ENCODE measurements around the gene AQP12A.

AQP12A gene

DNA sequence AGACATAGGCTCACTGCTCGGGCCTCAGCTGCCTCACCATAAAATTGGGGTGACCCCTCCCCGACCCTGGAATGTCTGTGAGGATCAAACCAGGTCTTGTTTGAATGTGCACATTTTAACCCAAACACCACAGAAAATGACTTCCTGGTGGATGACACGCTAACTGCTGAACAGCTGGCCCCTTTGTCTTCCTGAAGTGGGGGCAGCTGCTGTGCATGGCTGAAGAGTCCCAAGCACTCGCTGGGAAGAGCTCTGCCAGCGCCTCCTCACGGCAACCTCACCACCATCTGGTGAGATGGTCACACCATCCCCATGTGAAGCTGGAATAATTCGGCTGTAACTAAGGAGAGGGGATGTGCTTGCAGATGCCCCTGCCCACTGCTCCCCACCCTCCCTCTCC lies 34.0 kb downstream of the AQP12A start:
- no peak for DNase-seq

DNA sequence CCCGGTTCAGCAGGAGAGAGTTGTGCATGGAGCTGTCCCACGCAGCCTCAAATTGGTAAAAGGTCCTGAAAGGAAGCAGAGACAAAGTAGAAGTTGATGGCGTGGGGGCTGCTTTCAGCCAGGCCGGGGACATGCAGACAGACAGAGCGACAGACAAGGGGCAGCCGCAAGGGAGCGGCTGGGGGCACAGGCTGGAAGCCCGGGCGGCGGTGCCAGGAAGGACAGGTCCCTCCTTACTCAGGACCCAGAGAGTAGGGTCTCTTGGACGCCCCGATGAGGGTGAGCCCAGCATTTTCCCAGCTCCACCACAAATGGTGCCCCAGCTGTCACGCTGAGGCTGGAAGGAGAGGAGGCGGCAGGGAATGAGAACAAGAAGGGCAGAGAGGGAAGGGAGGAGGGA lies 35.2 kb downstream of the AQP12A start:
- no peak for DNase-seq

GRCh38 chr2:240727439-240727838 lies 35.8 kb downstream of the AQP12A start:
- no peak for DNase-seq

GRCh38 chr2:240727913-240728312 lies 36.2 kb downstream of the AQP12A start:
- no peak for DNase-seq

GRCh38 chr2:240728361-240728760 lies 36.7 kb downstream of the AQP12A start:
- DNase-seq: no peak

DNA sequence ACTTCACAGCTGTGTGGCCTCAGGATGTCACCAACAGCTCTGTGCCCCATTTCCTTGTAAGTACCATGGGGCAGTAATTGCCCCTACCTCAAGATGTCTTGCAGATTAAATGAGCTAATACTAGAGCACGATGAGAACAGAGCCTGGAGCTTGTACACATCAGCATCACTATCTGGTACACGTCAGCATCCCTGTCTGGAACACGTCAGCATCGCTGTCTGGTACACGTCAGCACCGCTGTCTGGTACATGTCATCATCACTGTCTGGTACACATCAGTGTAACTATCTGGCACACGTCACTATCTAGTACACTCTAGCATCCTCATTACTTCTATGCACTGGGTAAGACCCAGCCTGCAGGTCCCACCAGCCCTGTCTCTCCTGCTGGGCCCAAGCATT lies 37.2 kb downstream of the AQP12A start:
- no peak for DNase-seq

GRCh38 chr2:240730501-240731177 lies 39.0 kb downstream of the AQP12A start:
- no peak for DNase-seq

- DNase-seq: no peak
Measured at GRCh38 chr2:240731178-240731545, 39.5 kb downstream of the AQP12A start.

GRCh38 chr2:240732184-240732583 lies 40.5 kb downstream of the AQP12A start:
- DNase-seq: no peak

GRCh38 chr2:240732911-240733622 lies 41.4 kb downstream of the AQP12A start:
- DNase-seq: no peak

- DNase-seq: no peak
Measured at GRCh38 chr2:240733803-240734495, 42.3 kb downstream of the AQP12A start.

DNA sequence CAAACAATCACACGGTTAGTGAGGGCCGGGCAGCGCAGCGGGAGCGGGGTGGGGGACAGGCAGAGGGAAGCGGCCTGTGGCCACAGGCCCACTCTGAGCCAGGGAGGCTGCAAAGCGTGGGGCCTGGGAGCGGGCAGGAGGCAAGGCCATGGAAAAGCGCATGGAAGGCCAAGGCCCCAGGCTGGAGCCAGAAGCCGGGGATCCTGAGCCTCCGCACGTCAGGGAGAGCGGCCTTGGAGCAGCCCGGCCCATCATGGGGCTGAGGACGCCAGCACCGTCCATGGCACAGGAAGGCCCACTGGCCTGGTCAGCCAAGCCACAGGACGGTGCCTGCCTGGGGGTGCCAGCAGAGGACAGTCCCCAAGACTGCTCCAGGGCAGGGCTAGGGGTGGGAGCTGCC lies 43.1 kb downstream of the AQP12A start:
- no peak for DNase-seq

DNA sequence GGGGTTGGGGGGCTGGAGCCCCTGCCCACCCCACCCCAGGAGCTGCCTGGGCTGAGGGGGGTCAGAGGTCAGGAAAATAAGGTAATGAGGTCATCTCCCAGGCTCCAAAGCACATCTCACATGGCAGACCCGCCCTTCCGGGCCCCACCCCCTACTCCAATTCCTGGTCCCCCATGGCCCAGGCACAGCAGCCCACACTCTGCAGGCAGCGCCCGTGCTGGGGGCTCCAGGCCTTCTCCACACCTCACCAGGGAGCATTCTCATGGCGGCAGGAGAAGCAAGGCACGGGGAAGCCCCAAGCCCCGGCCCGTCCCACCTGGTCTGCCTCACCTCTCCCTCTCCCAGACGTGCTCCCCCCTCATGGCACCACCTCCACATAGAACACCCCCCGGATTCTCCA lies 43.8 kb downstream of the AQP12A start:
- DNase-seq: no peak

- no peak for DNase-seq
Measured at GRCh38 chr2:240736281-240737250, 44.9 kb downstream of the AQP12A start.

GRCh38 chr2:240737512-240737911 lies 45.8 kb downstream of the AQP12A start:
- no peak for DNase-seq

DNA sequence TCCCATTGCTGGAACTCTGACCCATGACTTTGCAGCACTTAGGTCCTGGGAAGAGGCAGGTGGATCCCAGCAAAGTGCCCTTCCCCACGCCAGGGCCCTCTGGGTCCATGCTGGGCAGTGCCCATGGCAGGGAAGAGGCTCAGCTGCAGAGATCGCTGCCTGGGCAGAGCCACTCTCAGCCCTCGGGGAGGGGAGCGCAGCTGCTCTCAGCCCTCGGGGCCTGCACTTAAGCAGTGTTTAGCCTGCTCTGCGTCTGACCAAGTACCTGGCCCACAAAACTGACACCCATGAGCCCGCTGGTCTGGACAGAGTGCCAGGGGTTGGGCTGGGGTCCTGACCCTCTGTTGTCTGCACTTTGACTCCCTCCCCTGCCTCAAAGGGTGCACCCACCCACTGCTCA lies 46.3 kb downstream of the AQP12A start:
- no peak for DNase-seq

- peak; percentile 40 for DNase-seq
Measured at GRCh38 chr2:240739797-240740196, 48.1 kb downstream of the AQP12A start.

GRCh38 chr2:240741091-240741490 lies 49.4 kb downstream of the AQP12A start:
- DNase-seq: no peak

DNA sequence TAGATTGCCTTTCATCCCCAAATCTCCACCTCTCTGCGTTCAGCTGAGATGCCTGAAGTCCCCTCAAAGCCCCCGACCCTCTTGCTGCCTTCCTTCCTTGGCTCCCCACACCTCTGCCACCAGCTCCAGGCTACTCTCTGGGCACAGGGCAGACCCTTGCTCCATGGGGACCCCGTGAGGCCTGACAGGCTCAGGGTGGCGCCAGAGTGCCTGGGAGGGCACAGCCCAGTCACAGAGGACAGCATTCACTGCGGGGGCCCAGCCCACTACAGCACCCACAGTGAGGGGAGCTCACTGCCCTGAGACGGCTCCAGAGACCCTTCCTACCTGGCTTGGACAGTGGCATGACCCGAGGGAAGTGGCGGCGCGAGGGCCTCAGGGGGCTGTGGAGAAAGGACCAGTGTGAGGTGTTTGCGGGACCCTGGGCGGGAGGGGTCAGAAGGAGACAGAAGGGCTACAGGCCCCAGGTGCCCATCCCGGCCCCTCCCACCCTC lies 51.0 kb downstream of the AQP12A start:
- DNase-seq: no peak

- no peak for DNase-seq
Measured at GRCh38 chr2:240745456-240745855, 53.8 kb downstream of the AQP12A start.

DNA sequence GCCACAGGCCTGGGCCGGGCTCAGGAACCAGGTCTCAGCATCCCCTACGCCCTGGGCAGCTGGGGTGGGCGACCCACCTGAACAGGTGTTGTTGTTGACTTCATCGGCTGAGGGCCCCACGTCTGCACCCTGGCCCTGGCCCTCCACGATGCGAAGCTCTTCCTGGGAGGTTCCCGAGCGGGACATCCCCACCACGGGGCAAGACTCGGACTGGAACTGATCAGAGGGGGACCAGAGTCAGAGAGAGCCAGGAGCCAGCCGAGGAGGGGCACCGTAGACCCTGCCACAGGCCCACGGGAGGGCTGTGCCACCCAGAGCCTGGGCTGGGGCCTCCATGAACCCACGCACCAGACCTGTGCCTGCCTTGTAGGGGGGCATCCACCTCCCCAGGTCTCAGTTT lies 54.3 kb downstream of the AQP12A start:
- DNase-seq: no peak

DNA sequence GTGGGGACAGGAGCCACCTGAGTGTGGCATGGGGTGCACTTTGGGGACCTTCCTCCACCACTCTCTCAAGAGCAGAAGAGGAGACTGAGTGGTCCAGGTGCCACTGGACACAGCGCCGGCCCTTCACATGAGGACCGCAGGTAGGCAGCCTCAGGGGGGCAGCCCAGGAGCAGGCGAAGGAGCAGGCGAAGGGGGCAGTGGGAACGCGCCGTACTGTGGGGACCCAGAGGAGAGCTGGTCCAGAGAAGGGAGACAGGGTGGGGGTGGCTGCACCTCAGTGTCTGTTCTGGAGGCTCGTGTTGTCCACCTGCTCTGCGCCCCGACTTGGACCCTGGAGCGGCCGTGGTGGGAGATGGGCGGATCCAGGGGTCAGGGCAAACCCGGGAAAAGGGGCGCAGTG lies 55.0 kb downstream of the AQP12A start:
- no peak for DNase-seq

GRCh38 chr2:240747256-240747655 lies 55.6 kb downstream of the AQP12A start:
- DNase-seq: no peak
